ENCODE measurements around the gene SLCO3A1.

SLCO3A1 gene

DNA sequence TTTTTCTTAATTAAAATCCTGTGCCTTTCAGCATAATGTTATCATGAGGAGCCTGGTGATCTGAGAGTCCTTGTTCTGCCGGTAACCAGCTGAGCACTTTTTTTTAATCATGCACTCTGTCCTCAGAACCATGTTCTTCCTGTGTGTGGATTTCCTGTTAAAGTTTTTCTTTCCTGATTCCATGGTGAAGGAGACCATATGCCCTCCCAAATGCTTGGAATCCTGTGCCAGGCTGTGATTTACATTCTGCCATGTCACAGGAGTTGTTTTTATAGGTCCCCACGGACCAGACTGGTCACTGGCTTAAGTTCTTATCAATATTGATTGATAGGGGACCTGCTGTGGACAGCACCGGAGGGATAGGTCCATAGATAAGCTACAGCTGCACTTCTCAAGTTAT, 257.8 kb downstream of the SLCO3A1 start:
- DNase-seq: no peak

DNA sequence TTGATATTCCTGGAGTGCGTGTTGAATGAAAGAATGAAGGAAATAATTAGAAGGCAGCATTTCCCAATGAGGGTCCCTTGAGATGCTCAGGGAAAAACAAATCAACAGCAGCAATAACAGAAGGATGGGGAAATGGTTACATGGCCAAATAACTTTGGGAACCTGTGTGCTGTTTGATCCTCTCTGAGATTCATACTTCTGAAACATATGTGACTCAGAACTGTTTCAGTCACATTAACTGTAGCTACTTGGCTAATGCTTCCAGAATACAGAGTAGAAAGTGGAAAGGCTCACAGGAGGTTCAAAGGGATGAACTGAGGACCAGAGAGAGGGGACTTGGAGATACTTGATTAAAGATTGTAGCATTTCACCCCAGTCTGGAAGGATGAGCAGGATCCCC, 258.2 kb downstream of the SLCO3A1 start:
- no peak for DNase-seq

DNA sequence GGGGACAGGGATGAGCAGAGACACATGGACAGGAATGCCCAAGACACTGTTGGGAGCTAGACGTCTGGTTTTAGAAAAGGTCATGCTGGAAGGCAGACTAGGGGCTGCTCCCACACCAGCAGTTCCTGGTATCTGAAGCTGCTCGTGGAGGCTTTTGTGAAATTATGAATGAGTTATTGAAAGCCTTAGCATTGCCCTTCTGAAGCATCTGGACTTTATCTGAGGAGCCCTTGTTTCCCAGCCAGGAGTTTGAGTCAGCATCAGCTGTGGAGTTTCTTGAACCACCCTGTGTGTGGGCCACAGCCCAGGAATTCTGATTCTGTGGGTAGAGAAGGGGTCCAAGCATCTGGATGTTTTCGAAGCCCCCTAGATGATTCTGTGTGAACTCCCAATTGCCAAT, 258.7 kb downstream of the SLCO3A1 start:
- DNase-seq: no peak

DNA sequence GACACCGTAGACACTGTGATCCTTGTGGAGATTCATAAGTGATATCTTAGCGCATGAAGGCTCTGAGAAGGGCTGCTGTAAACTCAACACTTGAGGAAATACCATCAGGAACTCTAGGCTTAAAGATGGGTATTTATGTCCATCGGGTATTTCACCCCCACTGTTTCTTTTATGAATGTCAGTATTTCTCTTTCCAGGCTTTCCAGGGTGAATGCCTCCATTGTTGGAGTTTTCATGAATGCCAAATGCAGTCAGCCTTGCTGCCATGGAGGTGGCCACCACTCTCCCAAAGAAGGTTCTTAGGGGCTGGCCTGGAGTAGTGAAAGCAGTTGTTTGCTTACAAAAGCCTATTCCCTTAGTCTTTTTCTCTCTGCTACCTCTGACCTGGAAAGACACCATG, 259.2 kb downstream of the SLCO3A1 start:
- no peak for DNase-seq

DNA sequence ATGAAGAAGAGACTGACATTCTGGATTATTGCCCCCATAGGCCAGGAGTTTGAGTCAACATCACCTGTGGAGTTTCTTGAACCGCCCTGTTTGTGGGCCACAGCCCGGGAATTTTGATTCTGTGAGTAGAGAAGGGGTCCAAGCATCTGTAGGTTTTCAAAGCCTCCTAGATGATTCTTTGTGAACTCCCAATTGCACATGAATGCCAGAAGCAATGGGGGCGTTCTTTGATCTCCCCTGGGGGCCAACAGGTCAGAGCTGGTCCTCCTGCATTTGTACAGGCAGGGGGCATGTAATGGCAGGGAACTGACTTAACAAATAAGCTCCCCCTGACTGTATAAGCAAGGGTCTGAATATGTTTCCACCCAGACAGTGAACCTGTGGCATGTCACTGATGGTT, 260.3 kb downstream of the SLCO3A1 start:
- DNase-seq: no peak

DNA sequence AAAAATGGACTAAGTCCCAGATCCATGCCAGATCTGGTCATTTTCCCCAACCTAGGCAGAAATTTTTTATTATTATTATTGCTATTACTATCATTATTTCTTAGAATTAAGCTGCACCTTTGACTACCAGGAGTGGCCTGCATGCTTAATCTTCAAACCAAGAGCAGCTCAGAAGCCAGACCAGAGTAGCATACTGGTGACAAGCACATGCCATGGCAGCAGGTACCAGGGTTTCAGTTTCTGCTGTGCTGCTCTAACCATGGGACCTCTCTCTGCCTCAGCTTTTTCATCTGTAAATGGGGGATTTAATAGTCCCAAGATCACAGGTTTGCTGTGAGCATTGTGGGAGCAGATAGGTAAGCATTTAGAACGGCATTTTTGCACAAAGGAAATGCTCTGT, 262.3 kb downstream of the SLCO3A1 start:
- DNase-seq: no peak

DNA sequence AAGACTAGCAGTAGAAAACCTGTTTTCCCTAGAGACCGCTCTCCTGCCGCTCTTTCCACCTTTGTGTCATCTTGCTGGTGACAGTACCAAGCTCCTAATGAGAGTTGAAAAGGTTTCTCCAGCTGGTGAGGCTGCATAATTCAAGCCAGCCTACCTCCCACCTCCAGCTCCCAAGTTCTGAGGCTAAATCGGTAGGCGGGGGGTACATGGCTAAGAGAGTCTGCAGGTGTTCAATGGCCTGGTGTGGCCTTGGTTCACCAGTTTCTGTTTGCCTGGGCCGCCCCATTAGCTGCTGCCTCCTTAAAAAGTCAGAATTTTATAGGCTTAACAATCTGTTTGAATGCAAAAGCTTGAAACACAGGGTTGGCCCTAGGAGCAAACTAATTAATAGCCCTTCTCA, 262.8 kb downstream of the SLCO3A1 start:
- DNase-seq: no peak

DNA sequence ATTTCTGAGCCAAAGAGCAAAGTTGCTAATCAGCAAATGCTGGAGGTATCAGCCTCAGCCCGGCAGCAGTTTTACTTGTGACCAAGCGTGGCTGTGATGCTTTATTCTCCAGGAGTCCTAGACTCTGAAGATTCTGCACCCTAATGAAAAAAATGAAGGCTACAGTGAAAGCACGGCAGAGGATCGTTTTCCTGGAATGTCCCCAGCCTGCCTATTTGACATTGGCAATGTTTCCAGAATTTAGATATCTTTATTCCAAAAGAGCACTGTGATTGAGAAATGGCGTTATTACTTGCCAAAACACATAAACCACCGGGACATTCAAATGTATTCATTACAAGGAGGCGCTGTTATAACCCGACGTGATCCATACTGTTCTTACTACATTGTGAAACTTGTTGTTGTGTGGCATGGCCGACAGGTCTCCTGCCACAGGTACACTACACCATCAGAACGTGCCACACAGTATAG, 263.8 kb downstream of the SLCO3A1 start:
- no peak for DNase-seq

DNA sequence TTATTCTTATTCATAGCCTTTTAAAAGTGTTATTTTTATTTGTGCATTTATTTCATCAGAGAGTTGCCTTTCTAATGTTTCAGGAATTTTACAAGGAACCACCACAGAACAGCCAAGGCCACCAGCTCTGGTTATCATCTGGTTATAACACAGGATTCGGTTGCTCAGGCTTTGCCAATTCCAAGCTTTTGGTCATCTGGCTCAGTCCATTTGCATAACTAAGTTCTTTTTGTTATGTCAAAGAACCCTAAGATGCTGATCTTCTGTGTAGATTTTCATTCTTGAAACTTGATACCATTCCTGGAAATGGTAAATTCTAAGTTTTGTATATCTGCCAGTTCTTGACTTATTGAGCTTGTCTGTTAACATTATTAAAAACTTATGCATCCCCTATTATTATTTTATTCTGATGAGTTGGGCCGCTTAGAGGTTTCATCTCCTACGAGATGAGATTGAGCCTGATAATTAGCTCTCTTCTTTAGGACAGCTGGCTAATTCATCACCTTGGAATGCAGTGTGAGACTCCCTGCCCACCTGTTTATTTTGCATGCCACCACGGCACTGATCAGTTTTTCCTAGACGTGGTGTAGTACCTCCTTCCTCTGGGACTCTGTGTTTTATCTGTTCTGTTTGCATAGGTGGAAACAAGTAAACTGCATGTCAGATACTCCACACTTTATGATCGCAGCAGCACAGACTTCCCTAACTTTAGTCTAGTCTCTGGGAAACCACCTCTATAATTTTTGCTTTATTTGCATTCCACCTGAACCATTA, 264.8 kb downstream of the SLCO3A1 start:
- DNase-seq: no peak

DNA sequence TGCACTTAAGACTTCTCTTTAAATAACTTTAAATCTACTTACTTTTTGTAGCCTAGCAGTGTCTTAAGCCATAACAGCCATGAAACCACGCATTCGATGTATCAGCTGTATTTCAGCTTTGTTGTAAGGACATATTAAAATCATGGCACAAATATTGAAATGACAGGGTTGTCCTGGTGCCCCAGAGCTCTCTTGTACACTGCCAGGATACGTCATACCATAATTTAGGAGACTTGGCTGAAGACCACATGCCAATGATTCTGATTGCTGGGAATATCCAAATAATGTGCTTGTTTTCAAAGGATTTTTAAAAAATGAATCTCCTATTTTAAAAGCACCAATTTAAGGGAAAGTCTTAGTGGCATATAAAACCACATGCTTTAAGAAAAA, 265.4 kb downstream of the SLCO3A1 start:
- DNase-seq: no peak

DNA sequence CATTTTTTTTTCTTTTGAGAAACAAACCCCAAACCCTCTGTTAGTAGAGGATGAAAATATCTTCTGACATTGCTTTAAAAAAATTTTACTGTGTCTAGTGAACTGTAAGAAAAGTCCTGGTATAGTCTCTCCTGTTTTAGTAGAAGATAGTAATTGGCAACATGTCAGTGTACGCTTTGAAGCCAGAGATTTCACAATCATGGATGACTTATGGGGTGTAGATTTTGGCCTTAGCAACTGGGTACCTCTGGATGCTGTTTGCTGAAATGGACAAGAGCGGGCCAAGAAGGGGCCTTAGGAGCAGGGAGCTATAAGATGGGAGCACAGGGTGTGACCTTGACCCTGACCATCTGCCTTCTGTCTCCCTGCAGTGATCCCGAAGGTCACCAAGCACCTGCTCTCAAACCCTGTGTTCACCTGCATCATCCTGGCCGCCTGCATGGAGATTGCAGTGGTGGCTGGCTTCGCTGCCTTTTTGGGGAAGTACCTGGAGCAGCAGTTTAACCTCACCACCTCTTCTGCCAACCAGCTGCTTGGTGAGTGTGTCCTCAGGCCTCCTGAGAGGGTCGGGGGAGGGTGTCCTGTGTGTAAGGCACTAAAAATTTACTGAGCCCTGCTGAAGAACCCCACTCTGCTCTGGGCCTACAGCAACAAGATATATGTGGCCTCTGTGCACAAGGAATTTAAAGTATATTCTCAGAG, 266.7 kb downstream of the SLCO3A1 start:
- no peak for DNase-seq

DNA sequence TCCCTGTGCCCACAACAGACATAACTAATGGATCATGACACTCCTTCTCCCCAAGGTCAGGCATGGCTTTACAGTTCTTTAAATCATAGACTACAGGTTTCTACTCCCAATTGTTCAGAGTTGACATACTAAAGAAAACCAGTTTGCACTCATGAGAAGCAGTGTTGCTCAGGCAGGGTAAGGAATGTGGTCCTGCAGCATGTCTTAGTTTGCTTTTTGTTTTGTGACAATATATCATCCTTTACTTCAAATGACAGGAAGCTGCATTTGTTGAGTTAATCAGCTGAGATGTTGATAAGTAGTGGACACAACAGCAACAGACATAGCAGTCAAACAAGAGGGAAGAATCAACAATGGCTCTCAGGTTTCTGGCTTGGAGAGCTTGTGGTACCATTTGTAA, 267.5 kb downstream of the SLCO3A1 start:
- DNase-seq: no peak

DNA sequence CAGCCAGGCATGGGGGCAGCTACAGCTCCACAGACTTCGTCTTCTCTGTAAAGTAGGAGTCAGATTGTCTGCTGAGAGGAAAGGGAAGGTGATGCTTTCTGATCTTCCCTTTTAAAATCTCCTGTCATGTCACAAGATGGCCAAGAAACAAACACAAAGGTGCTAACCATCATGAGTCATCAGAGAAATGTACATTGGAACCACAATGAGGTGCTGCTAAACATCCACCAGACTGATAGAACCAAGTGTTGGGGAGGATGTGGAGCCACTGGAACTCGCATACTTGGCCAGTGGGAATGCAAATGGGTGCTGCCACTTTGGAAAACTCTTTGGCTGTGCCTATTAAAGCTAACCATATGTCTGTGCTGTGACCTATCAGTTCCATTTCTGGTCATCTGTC, 268.8 kb downstream of the SLCO3A1 start:
- DNase-seq: no peak

DNA sequence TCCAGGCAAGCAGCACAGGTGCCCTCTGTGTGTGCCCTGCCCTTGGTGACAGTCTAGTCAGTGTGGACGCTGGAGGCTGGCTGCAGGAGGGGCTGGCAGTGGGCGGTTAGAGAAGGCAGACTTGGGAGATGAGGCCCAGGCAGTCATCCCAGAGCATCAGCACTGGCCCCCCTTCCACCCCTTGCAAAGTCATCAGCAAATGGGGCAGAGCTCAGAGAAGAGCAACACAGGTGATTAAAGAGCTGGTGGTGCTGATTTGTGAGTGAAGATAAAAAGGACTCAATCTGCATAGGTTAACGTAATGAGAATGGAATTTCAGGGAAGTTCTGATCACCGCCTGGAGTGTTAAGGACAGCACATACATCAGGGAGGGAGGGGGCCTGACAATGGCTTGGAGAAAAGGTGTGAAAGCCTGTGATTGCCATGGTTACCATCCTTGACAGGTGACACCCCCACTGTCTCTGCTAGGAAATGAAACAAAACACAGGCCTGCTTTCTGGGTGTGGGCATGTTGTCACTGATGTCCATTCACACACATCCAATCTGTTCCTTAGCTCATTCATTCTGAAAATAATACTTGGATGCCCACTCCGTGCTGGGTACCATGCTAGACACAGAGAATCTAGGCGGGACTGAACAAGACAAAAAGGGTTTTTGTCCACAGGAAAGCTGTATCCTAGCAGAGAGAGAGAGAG, 270.6 kb downstream of the SLCO3A1 start:
- DNase-seq: no peak

DNA sequence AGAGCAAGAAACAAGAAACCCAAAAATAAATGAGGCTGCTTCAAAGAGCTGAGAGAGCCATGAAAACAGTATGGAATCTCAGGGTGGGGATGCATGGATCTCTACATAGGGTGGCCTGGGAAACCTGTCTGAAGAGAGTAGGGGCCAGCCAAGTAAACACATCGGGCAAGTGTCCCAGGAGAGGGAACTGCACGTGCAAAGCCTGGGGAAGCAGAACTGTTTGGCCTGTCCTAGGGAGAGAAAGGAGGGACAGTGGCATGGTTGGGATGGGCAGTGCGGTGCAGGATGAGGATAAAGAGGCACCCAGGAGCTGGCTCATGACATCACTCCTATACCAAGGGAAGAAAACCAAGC, 271.1 kb downstream of the SLCO3A1 start:
- DNase-seq: no peak

DNA sequence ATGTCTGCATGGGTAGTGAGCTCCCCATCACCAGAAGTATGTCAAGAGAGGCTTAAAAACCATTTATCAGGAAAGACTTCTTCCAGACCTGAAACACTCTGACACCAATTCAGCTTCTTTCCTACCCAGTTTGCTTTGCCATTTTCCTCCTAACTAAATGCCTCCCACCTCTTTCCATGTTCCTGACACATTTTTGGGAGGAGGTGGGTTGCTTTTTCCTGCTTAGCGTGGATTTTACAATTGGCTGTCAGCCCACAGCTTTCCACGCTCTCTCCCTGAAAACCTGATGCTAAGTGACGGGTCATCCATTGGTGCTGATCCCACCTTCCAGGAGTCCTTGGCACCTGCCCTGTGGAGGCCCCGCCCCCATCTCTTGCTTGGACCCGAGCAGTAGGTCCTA, 275.3 kb downstream of the SLCO3A1 start:
- no peak for DNase-seq

DNA sequence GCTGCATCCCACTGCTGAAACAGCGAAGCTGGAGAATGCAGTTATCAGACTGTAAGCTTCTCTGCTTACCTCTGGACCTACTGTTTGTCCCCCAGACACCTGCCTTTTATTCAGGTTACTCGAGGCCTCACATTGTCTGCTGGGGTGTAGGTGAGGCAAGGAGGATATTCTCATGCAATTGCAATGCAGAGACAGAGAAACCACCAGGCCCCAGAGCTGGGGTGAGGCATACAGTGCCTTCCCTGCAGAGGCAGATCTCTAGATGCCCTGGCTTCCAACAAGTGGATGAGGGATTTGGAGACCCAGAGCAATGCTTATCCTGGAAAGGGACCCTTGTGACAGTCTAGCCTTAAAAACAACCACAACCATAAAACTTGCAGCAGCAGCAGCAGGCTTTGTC, 276.7 kb downstream of the SLCO3A1 start:
- no peak for DNase-seq

DNA sequence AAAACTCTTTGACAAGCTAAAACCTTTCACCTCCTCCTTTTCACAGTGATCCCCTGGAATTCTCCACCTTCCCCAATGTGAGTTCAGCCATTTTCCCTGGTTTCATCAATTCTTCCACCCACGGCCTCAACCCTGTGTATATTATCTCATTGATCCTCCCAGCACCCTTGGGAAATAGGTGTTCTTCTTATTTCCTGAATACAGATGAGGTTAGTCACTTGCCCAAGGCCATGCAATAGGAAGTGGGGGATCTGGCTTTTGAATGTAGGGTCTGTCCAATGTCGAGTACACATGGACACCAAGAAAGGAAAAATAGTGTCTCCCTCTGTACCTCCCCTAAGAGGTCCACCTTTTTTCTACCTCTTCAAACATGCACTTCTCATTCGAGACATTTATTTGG, 277.4 kb downstream of the SLCO3A1 start:
- no peak for DNase-seq

DNA sequence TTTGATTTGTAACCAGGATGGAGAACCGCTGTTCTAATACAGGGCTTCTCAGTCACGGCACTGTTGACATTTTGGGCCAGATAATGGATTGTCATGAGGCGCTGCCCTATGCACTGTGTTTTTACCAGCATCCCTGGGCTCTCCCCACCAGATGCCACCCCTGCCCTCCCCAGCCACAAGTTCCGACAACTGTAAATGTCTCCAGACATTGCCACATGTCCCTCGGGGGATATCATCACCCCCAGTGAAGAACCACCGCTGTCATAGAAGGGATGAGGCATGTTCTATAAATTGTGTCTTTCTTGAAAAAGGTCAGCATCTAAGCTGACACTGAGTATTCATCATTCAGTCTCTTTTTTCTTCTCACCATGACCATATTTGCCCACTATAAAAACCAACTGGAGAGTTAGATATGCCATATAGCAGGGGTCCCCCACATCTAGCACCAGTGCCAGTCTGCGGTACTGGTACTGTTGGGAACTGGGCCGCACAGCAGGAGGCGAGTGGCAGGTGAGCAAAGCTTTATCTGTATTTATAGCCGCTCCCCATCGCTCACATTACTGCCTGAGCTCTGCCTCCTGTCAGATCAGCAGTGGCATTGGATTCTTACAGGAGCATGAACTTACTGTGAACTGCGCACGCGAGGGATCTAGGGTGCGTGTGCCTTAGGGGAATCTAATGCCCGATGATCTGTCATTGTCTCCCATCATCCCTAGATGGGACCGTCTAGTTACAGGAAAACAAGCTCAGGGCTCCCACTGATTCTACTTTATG, 279.7 kb downstream of the SLCO3A1 start:
- no peak for DNase-seq

DNA sequence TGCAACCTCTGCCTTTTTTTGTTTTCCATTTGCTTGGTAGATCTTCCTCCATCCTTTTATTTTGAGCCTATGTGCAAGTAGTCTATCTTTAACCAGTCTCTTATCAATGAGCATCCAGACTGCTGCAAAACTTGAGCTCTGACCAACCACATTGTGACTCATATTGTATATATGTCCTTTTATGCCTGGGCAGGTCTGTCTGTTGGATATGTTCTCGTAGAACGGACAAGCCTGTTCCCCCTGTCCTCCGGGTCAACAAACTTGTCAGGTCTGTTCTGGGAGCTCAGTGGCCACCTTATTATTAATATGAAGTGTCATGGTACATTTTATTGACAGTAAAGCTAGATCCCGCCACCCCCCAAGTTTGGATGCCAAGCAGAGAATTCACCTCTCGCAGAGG, 287.3 kb downstream of the SLCO3A1 start:
- DNase-seq: no peak

DNA sequence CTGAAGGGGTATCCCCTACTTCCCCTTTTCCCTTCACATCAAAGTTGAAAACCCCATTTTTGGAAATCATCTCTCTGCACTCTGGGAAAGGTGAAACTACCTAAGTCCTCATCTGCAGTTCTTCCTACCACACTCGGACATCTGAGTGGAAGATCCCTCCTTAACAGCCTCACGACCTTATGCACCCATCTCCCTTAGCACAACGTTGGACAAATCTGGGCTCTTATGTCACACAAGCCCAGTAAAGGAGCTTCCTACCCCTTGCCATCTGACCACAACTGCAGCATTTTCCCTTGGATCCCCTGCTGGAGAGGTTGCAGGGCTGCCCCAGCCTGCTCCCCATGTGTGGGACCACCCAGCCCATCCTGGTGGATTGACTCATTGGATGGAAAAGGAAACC, 288.1 kb downstream of the SLCO3A1 start:
- no peak for DNase-seq

DNA sequence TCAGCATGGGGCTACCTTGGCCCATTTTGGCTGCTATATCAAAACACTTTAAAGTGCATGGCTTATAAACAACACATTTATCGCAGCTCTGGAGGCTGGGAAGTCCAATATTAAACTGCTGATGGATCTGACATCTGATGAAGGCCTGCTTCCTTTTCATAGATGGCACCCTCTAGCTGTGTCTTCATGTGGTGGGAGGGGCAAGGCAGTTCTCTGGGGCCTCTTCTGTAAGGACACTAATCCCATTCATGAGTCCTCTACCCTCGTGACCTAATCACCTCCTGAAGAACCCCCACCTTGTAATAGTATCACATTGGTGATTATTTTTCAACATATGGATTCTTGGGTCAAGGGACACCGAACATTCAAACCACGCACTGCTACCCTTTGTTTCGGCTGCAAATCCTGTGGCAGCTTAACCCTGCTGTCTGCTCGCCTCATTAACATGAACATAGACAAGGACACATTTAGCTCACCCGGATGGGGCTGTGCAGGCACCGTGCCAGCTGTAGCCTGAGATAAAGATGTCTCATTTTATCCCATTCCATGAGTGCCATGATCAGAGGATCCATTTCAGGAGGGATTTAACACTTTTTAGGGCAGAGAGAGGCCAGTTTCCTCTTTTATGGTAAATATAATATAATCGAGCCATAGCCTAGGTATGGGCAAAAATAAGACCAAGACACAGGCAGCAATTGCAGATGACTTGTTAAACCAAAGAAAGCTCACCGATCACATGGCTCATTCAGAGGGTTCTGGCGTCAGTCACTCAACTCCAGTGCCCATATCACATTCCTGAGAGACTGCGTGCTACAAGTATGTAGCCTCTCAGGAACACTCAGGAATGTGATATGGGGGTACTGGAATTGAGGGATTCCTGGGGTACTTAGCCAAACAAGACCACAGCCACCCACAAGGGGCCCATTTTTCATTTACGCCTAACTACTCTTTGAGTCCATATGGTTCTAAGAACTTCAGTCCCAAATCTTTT, 289.0 kb downstream of the SLCO3A1 start:
- no peak for DNase-seq

All from SHP77 (cell line).